ENCODE results near the gene ENC1.

DNA sequence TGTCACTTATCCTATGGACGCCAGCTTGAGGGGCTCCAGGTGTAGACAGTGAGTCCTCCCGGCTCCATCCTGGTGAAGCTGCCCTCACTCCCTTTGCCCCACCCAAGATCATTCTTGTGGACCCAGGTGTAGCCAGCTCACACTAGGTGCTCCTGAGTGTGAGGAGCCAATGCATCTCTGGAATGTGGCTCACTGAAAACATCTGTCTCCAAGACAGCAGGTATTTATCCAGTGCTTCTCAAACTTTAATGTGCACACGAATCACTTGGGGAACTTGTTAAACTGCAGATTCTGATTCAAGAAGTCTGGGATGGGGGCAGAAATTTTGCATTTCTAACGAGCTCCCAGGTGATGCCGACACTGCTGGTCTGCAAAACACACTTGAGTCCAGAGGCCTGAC is 13.5 kb upstream of the ENC1 start:
- no peak for TF ChIP-seq EZH2 (IDR thresholded peaks at IDR 0.05)
- no peak for TF ChIP-seq POLR2AphosphoS5 (IDR thresholded peaks at IDR 0.05; ENCODE audit: borderline replicate concordance, low read depth, low read length)
- no peak for TF ChIP-seq FOXP2 (optimal IDR thresholded peaks at IDR 0.05; ENCODE audit: control extremely low read depth, extremely low read length, insufficient read depth)
